ENCODE results near the gene HELQ. TPM values are rescaled to one million over a fixed set of nuclear protein-coding genes. Genes with fewer than 3 reads are reported as not detected.

HELQ gene
- total and polyA plus RNA-seq, 2 experiments from 2014 or later = 8.0 to 12.4 TPM

GRCh38 chr4:83361416-83362103, 94.1 kb downstream of the HELQ start:
- Histone ChIP-seq H3K4me1 (ENCODE audit: insufficient read depth) (peaks cover 17% of the 10 kb centered on the region), H3K79me2 (no peaks in the 10 kb centered on the region), H3K4me3 (no peak overlapping the region), H3K9me3 (ENCODE audit: low read depth) (no peaks in the 10 kb centered on the region), H3K9me2 (replicated peaks; ENCODE audit: insufficient read depth) (no peaks in the 10 kb centered on the region), H3K36me3 (replicated peaks; ENCODE audit: insufficient read depth, low read depth) (no peaks in the 10 kb centered on the region), H3K4me2 (no peak overlapping the region), H2AFZ (no peak overlapping the region), H3K27ac (no peak overlapping the region), H4K20me1 (ENCODE audit: insufficient read depth, poor library complexity, severe bottlenecking) (no peaks in the 10 kb centered on the region), H3K27me3 (no peaks in the 10 kb centered on the region)
- TF ChIP-seq EZH2phosphoT487 (IDR thresholded peaks at IDR 0.05; ENCODE audit: low read depth, severe bottlenecking, unreplicated experiment) (no peak), EZH2 (IDR thresholded peaks at IDR 0.05; ENCODE audit: borderline replicate concordance) (no peak)
- TF ChIP-seq, protein P1, sequence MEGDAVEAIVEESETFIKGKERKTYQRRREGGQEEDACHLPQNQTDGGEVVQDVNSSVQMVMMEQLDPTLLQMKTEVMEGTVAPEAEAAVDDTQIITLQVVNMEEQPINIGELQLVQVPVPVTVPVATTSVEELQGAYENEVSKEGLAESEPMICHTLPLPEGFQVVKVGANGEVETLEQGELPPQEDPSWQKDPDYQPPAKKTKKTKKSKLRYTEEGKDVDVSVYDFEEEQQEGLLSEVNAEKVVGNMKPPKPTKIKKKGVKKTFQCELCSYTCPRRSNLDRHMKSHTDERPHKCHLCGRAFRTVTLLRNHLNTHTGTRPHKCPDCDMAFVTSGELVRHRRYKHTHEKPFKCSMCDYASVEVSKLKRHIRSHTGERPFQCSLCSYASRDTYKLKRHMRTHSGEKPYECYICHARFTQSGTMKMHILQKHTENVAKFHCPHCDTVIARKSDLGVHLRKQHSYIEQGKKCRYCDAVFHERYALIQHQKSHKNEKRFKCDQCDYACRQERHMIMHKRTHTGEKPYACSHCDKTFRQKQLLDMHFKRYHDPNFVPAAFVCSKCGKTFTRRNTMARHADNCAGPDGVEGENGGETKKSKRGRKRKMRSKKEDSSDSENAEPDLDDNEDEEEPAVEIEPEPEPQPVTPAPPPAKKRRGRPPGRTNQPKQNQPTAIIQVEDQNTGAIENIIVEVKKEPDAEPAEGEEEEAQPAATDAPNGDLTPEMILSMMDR (IDR thresholded peaks at IDR 0.05; ENCODE audit: poor library complexity) = no peak
- WGBS (ENCODE audit: low lambda C conversion rate, missing lambda C conversion rate) = 80% methylated on average over 7 of the region's 7 CpGs
- DNase-seq (ENCODE audit: low spot score) = no peak

DNA sequence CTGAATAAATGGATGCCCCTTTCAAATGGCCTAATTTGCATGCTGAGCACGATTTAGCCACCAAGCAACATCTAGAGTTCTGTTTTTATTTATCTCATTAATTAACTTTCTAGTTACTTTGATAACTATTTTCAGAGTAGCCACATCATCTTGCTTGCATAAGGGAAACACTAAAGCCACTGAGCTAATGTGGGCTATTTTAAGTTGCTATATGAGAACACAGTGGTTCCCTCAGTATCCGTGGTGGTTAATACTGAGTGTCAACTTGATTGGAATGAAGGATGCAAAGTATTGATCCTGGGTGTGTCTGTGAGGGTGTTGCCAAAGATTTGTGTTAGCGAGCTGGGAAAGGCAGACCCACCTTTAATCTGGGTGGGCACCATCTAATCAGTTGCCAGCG, 95.6 kb downstream of the HELQ start:
- Histone ChIP-seq H3K9me3 (ENCODE audit: low read depth) (no peaks in the 10 kb centered on the region), H4K20me1 (ENCODE audit: insufficient read depth, poor library complexity, severe bottlenecking) (no peaks in the 10 kb centered on the region), H3K36me3 (replicated peaks; ENCODE audit: insufficient read depth, low read depth) (no peaks in the 10 kb centered on the region), H3K79me2 (no peaks in the 10 kb centered on the region), H3K4me3 (no peak overlapping the region), H2AFZ (no peak overlapping the region), H3K9me2 (replicated peaks; ENCODE audit: insufficient read depth) (no peaks in the 10 kb centered on the region), H3K27me3 (no peaks in the 10 kb centered on the region), H3K27ac (no peak overlapping the region), H3K4me2 (no peak overlapping the region), H3K4me1 (ENCODE audit: insufficient read depth) (peaks cover 19% of the 10 kb centered on the region)
- WGBS (ENCODE audit: low lambda C conversion rate, missing lambda C conversion rate) = 91% methylated on average over 4 of the region's 4 CpGs
- TF ChIP-seq, protein P1 (IDR thresholded peaks at IDR 0.05; ENCODE audit: poor library complexity) = no peak
- TF ChIP-seq EZH2phosphoT487 (IDR thresholded peaks at IDR 0.05; ENCODE audit: low read depth, severe bottlenecking, unreplicated experiment) = no peak
- no peak for TF ChIP-seq EZH2 (IDR thresholded peaks at IDR 0.05; ENCODE audit: borderline replicate concordance)
- no peak for DNase-seq (ENCODE audit: low spot score)

- Histone ChIP-seq H3K4me2 (no peak overlapping the region), H3K9me2 (replicated peaks; ENCODE audit: insufficient read depth) (no peaks in the 10 kb centered on the region), H3K9me3 (ENCODE audit: low read depth) (no peaks in the 10 kb centered on the region), H4K20me1 (ENCODE audit: insufficient read depth, poor library complexity, severe bottlenecking) (no peaks in the 10 kb centered on the region), H3K79me2 (no peaks in the 10 kb centered on the region), H3K4me1 (ENCODE audit: insufficient read depth) (peaks cover 19% of the 10 kb centered on the region), H3K4me3 (no peak overlapping the region), H3K27ac (peak overlapping the region; percentile 79), H3K36me3 (replicated peaks; ENCODE audit: insufficient read depth, low read depth) (no peaks in the 10 kb centered on the region), H3K27me3 (no peaks in the 10 kb centered on the region), H2AFZ (no peak overlapping the region)
- DNase-seq (ENCODE audit: low spot score) = peak; percentile 37
- TF ChIP-seq EZH2phosphoT487 (IDR thresholded peaks at IDR 0.05; ENCODE audit: low read depth, severe bottlenecking, unreplicated experiment) (no peak), EZH2 (IDR thresholded peaks at IDR 0.05; ENCODE audit: borderline replicate concordance) (no peak)
- TF ChIP-seq, protein P1 (IDR thresholded peaks at IDR 0.05; ENCODE audit: poor library complexity) = no peak
- WGBS (ENCODE audit: low lambda C conversion rate, missing lambda C conversion rate) = 89% methylated on average over 1 of the region's 1 CpG
These were observed 97.2 kb downstream of the HELQ start for GRCh38 chr4:83358410-83358809.

Small RNA genes lying within 50 kb of the gene (small RNA-seq; reads per million reads assigned to genes)
- not detected for gene AC114781.5

Other genes starting within 250 kb of the HELQ start
- gene COQ2, start 171.0 kb downstream of the HELQ start, total RNA-seq = 13.4 and 15.3 TPM in 2 replicates
- 16.4 and 18.6 TPM in 2 replicates for gene COQ2, start 171.0 kb downstream of the HELQ start, polyA plus RNA-seq
- gene HPSE, start 121.0 kb downstream of the HELQ start, total RNA-seq = 1.7 and 3.7 TPM in 2 replicates
- gene HPSE, start 121.0 kb downstream of the HELQ start, polyA plus RNA-seq = 3.8 and 8.0 TPM in 2 replicates
- 20.1 and 30.9 TPM in 2 replicates for gene MRPS18C, start 235 bp upstream of the HELQ start, total RNA-seq
- gene MRPS18C, start 235 bp upstream of the HELQ start, polyA plus RNA-seq = 70.0 and 89.1 TPM in 2 replicates
- 16.0 and 18.0 TPM in 2 replicates for gene ABRAXAS1, start 29.3 kb upstream of the HELQ start, total RNA-seq
- 3.9 and 5.7 TPM in 2 replicates for gene ABRAXAS1, start 29.3 kb upstream of the HELQ start, polyA plus RNA-seq
- gene GPAT3, start 80.3 kb upstream of the HELQ start, total RNA-seq = 4.4 and 8.9 TPM in 2 replicates
- 3.2 and 3.3 TPM in 2 replicates for gene GPAT3, start 80.3 kb upstream of the HELQ start, polyA plus RNA-seq